K562 (cell line): ENCODE data around the gene PKLR. TPM values are rescaled to one million over a fixed set of nuclear protein-coding genes. Genes with fewer than 3 reads are reported as not detected.

ENCODE experiments used
- ASH1L ChIP-seq: fragments of 450-650 bp; IDR thresholded peaks from 2 replicates; pipeline ENCODE4 v1.6.1; 2018; ENCODE audit warnings: borderline replicate concordance, mild to moderate bottlenecking, low read depth; ENCODE audit not compliant: partially characterized antibody
- CHCHD3 ChIP-seq: fragments of 250-450 bp; sonication (Bioruptor Pico); IDR thresholded peaks from 2 replicates; pipeline ENCODE4 v2.1.2; 2022; ENCODE audit warnings: mild to moderate bottlenecking
- HEY1 ChIP-seq: fragments of 250-450 bp; sonication (Bioruptor Pico); IDR thresholded peaks from 2 replicates; pipeline ENCODE4 v1.5.0; 2020; ENCODE audit warnings: mild to moderate bottlenecking, moderate library complexity, borderline replicate concordance
- KDM1A ChIP-seq, 2 experiments: fragments of 450-650 bp; IDR thresholded peaks; 2 replicates each; pipeline ENCODE4 v1.6.1; 2016; ENCODE audit warnings: mild to moderate bottlenecking in 2 of 2
- MXI1 ChIP-seq: IDR thresholded peaks from 2 replicates; pipeline ENCODE4 v1.6.1; 2011; ENCODE audit warnings: low read depth, mild to moderate bottlenecking, improper control_type of control experiment, low read length
- OTX1 ChIP-seq: fragments of 450-650 bp; formaldehyde crosslinking; IDR thresholded peaks from 2 replicates; pipeline ENCODE4 v1.4.0; 2022; ENCODE audit warnings: mild to moderate bottlenecking
- RHOXF2B ChIP-seq: fragments of 250-450 bp; sonication (Bioruptor Pico); conservative IDR thresholded peaks from 2 replicates; pipeline ENCODE4 v1.5.1; 2021
- SRF ChIP-seq, 2 experiments: fragments of 250-450, 450-650 bp in 1 of 2; sonication (Bioruptor Pico) in 1 of 2; sonication (generic) in 1 of 2; formaldehyde crosslinking; IDR thresholded peaks; 2 replicates each; pipeline versions ENCODE4 v1.5.0 to v1.5.1; 2020 to 2022; ENCODE audit warnings: mild to moderate bottlenecking in 1 of 2, missing genetic modification reagents in 1 of 2
- U2AF1 ChIP-seq: fragments of 200-400 bp; formaldehyde crosslinking; optimal IDR thresholded peaks from 2 replicates; pipeline ENCODE3; 2017; ENCODE audit warnings: mild to moderate bottlenecking, low read depth, low read length, moderate library complexity
- ZNF3 ChIP-seq: fragments of 250-450 bp; sonication (Bioruptor Pico); IDR thresholded peaks from 2 replicates; pipeline ENCODE4 v1.5.0; 2021; ENCODE audit warnings: mild to moderate bottlenecking, moderate library complexity
- ZNF592 ChIP-seq: fragments of 450-650 bp; IDR thresholded peaks from 2 replicates; pipeline ENCODE4 v1.6.1; 2017; ENCODE audit warnings: antibody characterized with exemption, mild to moderate bottlenecking
- polyA plus RNA-seq, 8 experiments: library from polyadenylated mRNA; depleted of rRNA in 4 of 8; stranded (reverse) in 5 of 8; unstranded in 3 of 8; fragments of >200 nt; fragmentation: Nextera tagmentation in 2 of 8; fragmentation: Illumina TruSeq in 1 of 8; extraction: Ambion mirVana in 2 of 8; extraction: Trizol in 1 of 8; gene quantifications; 2 replicates each; pipeline versions ENCODE4 v1.2.1 to v1.2.3, GENCODE V29; 2011 to 2014; ENCODE audit warnings: inconsistent platforms in 1 of 8, missing spikeins in 1 of 8
- total RNA-seq, 7 experiments: library from RNA; depleted of rRNA in 6 of 7; stranded (reverse); fragments of >200 nt in 6 of 7; fragmentation: Illumina TruSeq in 2 of 7; extraction: Trizol in 2 of 7; gene quantifications; 2 replicates each; pipeline versions ENCODE4 v1.2.1 to v1.2.3, GENCODE V29; 2011 to 2021; ENCODE audit warnings: low replicate concordance in 1 of 7
- TF ChIP-seq, protein P1 (sequence below), 2 experiments: fragments of 150-350 bp in 1 of 2; IDR thresholded peaks; 2 replicates each; pipeline ENCODE4 v1.6.1; 2012 to 2016; ENCODE audit warnings: low read depth in 2 of 2, low read length in 2 of 2, mild to moderate bottlenecking in 1 of 2, moderate library complexity in 1 of 2
- TF ChIP-seq, protein P2 (sequence below): sonication (generic); formaldehyde crosslinking; IDR thresholded peaks from 2 replicates; pipeline ENCODE4 v1.8.0; 2022; ENCODE audit warnings: mild to moderate bottlenecking, low read depth, missing genetic modification reagents
- TF ChIP-seq, protein P3 (sequence below): fragments of 450-650 bp; formaldehyde crosslinking; IDR thresholded peaks from 2 replicates; pipeline ENCODE4 v1.4.0; 2022; ENCODE audit warnings: mild to moderate bottlenecking, moderate library complexity

The PKLR gene
- total and polyA plus RNA-seq, 9 of the 15 experiments (the other 6 are each of a cell fraction or from before 2014, with no cell fraction given): 10.7 to 78.4 (median 38.2) TPM

GRCh38 chr1:155244368-155245162, 56.7 kb downstream of the PKLR start (continued):
- TF ChIP-seq ZNF592 (peak; percentile 66), MXI1 (no peak), CHCHD3 (CRISPR knock-in tag) (no peak), U2AF1 (peak; percentile 64), KDM1A (IDR thresholded peaks at IDR 0.05) (peak; percentile 86 to 91), OTX1 (CRISPR knock-in tag) (peak; percentile 99), SRF (CRISPR knock-in tag; IDR thresholded peaks at IDR 0.05) (0 out of 4 replicates have a peak, but pooled peaks of 1 of the 2 experiments have one; percentile 45), ASH1L (peak; percentile 74), ZNF3 (CRISPR knock-in tag) (no peak), HEY1 (CRISPR knock-in tag) (no peak), RHOXF2B (CRISPR knock-in tag) (peak; percentile 72; the same call in 1 of the 2 replicates)
- TF ChIP-seq, protein P1, sequence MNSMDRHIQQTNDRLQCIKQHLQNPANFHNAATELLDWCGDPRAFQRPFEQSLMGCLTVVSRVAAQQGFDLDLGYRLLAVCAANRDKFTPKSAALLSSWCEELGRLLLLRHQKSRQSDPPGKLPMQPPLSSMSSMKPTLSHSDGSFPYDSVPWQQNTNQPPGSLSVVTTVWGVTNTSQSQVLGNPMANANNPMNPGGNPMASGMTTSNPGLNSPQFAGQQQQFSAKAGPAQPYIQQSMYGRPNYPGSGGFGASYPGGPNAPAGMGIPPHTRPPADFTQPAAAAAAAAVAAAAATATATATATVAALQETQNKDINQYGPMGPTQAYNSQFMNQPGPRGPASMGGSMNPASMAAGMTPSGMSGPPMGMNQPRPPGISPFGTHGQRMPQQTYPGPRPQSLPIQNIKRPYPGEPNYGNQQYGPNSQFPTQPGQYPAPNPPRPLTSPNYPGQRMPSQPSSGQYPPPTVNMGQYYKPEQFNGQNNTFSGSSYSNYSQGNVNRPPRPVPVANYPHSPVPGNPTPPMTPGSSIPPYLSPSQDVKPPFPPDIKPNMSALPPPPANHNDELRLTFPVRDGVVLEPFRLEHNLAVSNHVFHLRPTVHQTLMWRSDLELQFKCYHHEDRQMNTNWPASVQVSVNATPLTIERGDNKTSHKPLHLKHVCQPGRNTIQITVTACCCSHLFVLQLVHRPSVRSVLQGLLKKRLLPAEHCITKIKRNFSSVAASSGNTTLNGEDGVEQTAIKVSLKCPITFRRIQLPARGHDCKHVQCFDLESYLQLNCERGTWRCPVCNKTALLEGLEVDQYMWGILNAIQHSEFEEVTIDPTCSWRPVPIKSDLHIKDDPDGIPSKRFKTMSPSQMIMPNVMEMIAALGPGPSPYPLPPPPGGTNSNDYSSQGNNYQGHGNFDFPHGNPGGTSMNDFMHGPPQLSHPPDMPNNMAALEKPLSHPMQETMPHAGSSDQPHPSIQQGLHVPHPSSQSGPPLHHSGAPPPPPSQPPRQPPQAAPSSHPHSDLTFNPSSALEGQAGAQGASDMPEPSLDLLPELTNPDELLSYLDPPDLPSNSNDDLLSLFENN (IDR thresholded peaks at IDR 0.05; ENCODE audit: low read depth in 2 of 2, low read length in 2 of 2): peak in 1 of 2 experiments; percentile 84; a peak in 2 of 4 replicates
- TF ChIP-seq, protein P2, sequence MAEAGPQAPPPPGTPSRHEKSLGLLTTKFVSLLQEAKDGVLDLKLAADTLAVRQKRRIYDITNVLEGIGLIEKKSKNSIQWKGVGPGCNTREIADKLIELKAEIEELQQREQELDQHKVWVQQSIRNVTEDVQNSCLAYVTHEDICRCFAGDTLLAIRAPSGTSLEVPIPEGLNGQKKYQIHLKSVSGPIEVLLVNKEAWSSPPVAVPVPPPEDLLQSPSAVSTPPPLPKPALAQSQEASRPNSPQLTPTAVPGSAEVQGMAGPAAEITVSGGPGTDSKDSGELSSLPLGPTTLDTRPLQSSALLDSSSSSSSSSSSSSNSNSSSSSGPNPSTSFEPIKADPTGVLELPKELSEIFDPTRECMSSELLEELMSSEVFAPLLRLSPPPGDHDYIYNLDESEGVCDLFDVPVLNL: peak; percentile 96
- TF ChIP-seq, protein P3, sequence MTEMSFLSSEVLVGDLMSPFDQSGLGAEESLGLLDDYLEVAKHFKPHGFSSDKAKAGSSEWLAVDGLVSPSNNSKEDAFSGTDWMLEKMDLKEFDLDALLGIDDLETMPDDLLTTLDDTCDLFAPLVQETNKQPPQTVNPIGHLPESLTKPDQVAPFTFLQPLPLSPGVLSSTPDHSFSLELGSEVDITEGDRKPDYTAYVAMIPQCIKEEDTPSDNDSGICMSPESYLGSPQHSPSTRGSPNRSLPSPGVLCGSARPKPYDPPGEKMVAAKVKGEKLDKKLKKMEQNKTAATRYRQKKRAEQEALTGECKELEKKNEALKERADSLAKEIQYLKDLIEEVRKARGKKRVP (CRISPR knock-in tag): no peak; the same call in 1 of the 2 replicates
